BJ (cell line): ENCODE results near the gene MDGA2. TPM values are rescaled to one million over a fixed set of nuclear protein-coding genes. Genes with fewer than 3 reads are reported as not detected.

ENCODE experiments used
- CTCF ChIA-PET: fragments of 350-600 bp; formaldehyde crosslinking; extraction: SDS; loops from one replicate; lab custom pipeline; 2021; ENCODE audit warnings: antibody characterized with exemption, inconsistent platforms; lab: Yijun Ruan, JAX
- POLR2A ChIA-PET: fragments of 300-600 bp; sonication (Branson Sonifier 250); formaldehyde crosslinking; extraction: SDS; loops from one replicate; lab custom pipeline; 2021; ENCODE audit warnings: antibody characterized with exemption; lab: Charles Lee
- DNase-seq: peaks from one replicate; pipeline ENCODE4 v3.0.0-alpha.2; 2011; ENCODE audit warnings: low read depth
- H3K27me3 ChIP-seq: 2 replicates; pipeline ENCODE4 v1.6.0; 2011; ENCODE audit warnings: low read length; ENCODE audit not compliant: control insufficient read depth, insufficient read depth
- H3K36me3 ChIP-seq: 2 replicates; pipeline ENCODE4 v1.5.1; 2011; ENCODE audit warnings: low read length; ENCODE audit not compliant: control insufficient read depth, insufficient read depth
- H3K4me3 ChIP-seq: 2 replicates; pipeline ENCODE4 v1.5.1; 2011; ENCODE audit warnings: low read depth, mild to moderate bottlenecking, control low read depth, low read length
- polyA plus RNA-seq: library from polyadenylated mRNA; depleted of rRNA; stranded (reverse); fragments of >200 nt; gene quantifications from 2 replicates; pipeline ENCODE4 v1.2.3, GENCODE V29; 2011
- TF ChIP-seq, protein P1 (sequence below): IDR thresholded peaks from 2 replicates; pipeline ENCODE4 v1.5.1; 2011; ENCODE audit warnings: low read depth, mild to moderate bottlenecking, control low read depth, inconsistent platforms, low read length, moderate library complexity; ENCODE audit not compliant: insufficient read depth

The MDGA2 gene
- polyA plus RNA-seq, 1 experiment: not detected

DNA sequence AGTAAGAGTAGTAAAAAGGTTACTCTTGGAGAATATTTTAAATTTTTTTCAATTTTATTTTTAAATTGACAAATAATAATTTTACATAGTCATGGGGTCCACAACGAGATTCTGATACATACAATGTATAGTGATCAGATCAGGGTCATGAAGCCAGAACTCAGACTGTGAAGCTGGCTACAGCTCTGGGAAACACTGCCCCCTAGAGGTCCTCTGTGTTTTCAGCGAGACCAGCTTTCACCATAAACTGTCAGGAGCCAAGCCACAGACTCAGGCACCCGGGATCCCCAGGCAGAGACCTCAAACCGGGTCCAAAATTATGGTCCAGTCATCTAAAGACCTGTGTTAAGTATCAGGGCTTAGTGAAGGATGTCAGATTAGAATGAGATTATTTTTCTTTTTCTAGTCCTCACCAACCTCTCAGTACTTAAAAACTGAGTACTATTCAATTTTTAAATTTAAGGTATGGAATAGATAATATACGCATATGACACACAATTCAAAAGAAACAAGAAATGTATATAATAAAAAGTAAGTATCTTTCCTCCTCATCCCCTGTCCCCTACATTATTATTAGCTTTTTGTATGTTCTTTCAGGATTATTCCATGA is 397.1 kb downstream of the MDGA2 start:
- no peak overlapping the region for H3K4me3 ChIP-seq
- CTCF ChIA-PET: interaction anchor here (0.6 kb wide), 1 partner anchor 147 kb away, joined by 4 read pairs; no protein-coding TSS in a partner anchor
- H3K36me3 ChIP-seq: no peaks in the 10 kb centered on the region
- no peak for DNase-seq
- no peaks in the 10 kb centered on the region for H3K27me3 ChIP-seq
- TF ChIP-seq, protein P1, sequence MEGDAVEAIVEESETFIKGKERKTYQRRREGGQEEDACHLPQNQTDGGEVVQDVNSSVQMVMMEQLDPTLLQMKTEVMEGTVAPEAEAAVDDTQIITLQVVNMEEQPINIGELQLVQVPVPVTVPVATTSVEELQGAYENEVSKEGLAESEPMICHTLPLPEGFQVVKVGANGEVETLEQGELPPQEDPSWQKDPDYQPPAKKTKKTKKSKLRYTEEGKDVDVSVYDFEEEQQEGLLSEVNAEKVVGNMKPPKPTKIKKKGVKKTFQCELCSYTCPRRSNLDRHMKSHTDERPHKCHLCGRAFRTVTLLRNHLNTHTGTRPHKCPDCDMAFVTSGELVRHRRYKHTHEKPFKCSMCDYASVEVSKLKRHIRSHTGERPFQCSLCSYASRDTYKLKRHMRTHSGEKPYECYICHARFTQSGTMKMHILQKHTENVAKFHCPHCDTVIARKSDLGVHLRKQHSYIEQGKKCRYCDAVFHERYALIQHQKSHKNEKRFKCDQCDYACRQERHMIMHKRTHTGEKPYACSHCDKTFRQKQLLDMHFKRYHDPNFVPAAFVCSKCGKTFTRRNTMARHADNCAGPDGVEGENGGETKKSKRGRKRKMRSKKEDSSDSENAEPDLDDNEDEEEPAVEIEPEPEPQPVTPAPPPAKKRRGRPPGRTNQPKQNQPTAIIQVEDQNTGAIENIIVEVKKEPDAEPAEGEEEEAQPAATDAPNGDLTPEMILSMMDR: peak; percentile 22; the same call in 1 of the 2 replicates
- POLR2A ChIA-PET: no interaction called here

DNA sequence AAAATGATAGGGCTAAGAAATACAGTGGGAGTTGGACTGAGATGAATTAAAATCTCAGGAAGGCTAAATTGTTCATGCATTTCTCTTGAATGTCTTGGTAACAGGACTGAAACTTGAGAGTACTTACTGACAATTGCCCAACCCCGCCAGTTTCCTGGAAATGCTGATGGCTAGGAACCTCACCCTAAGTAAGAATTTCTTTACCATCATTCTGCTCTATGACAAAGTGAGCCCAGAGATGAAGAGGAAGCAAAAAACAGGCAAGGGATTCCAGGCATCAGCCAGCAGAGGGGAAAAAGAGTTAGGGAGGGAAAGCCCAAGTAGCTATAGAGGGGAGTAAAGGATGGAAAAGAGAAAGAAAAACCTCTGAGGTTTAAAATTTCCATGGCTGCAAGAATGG is 397.7 kb downstream of the MDGA2 start:
- no peak for DNase-seq
- TF ChIP-seq, protein P1: no peak
- Histone ChIP-seq H3K4me3 (no peak overlapping the region), H3K36me3 (no peaks in the 10 kb centered on the region), H3K27me3 (no peaks in the 10 kb centered on the region)
- ChIA-PET POLR2A (no interaction called here), CTCF (interaction anchor here (0.6 kb wide), 1 partner anchor 148 kb away, joined by 4 read pairs; no protein-coding TSS in a partner anchor)

DNA sequence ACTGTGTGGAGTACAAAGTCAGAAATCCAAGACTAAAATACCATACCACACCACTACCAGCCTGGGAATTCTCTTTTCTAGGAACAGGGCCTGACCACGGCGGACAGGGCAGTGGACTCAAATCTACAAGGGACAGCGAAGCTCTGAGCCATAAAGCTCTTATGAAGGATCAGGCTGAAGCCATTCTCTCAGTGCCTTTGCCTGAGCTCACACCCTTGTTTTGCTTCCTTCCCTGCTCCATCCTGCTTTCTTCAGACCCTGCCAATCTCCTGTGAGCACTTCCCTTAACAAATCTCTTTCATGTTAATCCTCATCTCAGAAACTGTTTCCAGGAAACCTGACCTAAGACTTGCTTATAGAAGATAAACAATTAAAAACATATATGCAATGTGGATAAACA is 398.5 kb downstream of the MDGA2 start:
- no peaks in the 10 kb centered on the region for H3K27me3 ChIP-seq
- no peaks in the 10 kb centered on the region for H3K36me3 ChIP-seq
- ChIA-PET POLR2A (no interaction called here), CTCF (no interaction called here)
- no peak overlapping the region for H3K4me3 ChIP-seq
- DNase-seq: no peak
- TF ChIP-seq, protein P1: no peak

DNA sequence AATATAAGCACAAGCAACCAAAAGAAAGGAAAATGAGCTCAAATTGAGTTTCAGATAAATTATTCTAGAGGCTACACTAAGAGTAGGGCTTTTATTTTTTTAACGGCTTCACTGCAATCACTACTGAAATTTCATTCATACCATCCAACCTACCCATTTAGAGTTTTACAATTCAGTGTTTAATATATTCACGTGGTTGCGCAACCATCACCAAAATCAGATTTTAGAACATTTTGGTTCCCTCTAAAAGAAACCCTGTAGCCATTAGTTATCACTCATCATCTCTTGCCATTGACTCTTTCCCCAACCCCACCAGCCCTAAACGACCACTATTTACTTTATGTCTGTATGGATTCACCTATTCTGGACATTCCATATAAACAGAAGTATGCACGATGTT is 401.5 kb downstream of the MDGA2 start:
- TF ChIP-seq, protein P1: no peak
- Histone ChIP-seq H3K4me3 (no peak overlapping the region), H3K36me3 (no peaks in the 10 kb centered on the region), H3K27me3 (no peaks in the 10 kb centered on the region)
- DNase-seq: no peak
- POLR2A ChIA-PET: no interaction called here
- CTCF ChIA-PET: no interaction called here

DNA sequence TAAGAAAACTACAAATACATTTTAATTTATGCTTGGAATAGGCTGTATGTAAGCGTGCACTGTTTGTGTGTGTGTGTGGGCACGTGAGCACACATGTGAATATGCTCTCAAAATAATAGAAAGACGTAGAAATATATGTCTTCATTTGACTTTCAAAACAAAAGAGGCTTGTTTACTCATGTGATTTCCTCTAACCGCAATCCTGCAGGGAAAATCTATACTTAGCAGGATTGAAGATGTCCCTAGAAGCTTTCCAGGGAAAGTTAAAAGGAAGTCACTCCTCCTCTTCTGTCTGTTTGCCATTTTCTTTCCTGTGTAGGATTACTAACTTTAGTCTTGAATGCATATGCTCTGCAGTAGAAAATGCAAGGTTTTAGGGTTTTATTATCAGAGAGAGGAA is 404.7 kb downstream of the MDGA2 start:
- POLR2A ChIA-PET: no interaction called here
- CTCF ChIA-PET: no interaction called here
- H3K27me3 ChIP-seq: no peaks in the 10 kb centered on the region
- no peaks in the 10 kb centered on the region for H3K36me3 ChIP-seq
- DNase-seq: no peak
- H3K4me3 ChIP-seq: no peak overlapping the region
- TF ChIP-seq, protein P1: no peak
